Neural progenitor cell (in vitro differentiated cells): ENCODE measurements around the gene CGREF1. TPM values are rescaled to one million over a fixed set of nuclear protein-coding genes. Genes with fewer than 3 reads are reported as not detected.

Experiments used
- DNase-seq: peaks from one replicate; pipeline ENCODE4 v3.0.0-alpha.2; 2016; ENCODE audit warnings: low spot score
- H2AFZ ChIP-seq: fragments of 200-600 bp; sonication (generic); replicated peaks from 2 replicates; pipeline ENCODE4 v1.6.1; 2016; ENCODE audit warnings: antibody characterized with exemption
- H3F3A ChIP-seq: fragments of 200-600 bp; sonication (generic); 2 replicates; pipeline ENCODE4 v1.6.1; 2016; ENCODE audit warnings: antibody characterized with exemption, low read depth
- H3K27ac ChIP-seq: fragments of 200-600 bp; sonication (generic); 2 replicates; pipeline ENCODE4 v1.5.1; 2016; ENCODE audit warnings: mild to moderate bottlenecking
- H3K27me3 ChIP-seq: fragments of 200-600 bp; sonication (generic); 2 replicates; pipeline ENCODE4 v1.6.1; 2016; ENCODE audit warnings: mild to moderate bottlenecking, moderate library complexity
- H3K36me3 ChIP-seq: fragments of 200-600 bp; sonication (generic); 2 replicates; pipeline ENCODE4 v1.5.1; 2016
- H3K4me1 ChIP-seq: fragments of 200-600 bp; sonication (generic); 2 replicates; pipeline ENCODE4 v1.6.1; 2016; ENCODE audit warnings: mixed run types
- H3K4me2 ChIP-seq: fragments of 200-600 bp; sonication (generic); 2 replicates; pipeline ENCODE4 v1.6.1; 2016
- H3K4me3 ChIP-seq: fragments of 200-600 bp; sonication (generic); 2 replicates; pipeline ENCODE4 v1.5.1; 2016
- H3K79me2 ChIP-seq: fragments of 200-600 bp; sonication (generic); 2 replicates; pipeline ENCODE4 v1.6.1; 2016; ENCODE audit warnings: low read depth
- H3K9ac ChIP-seq: fragments of 200-600 bp; sonication (generic); 2 replicates; pipeline ENCODE4 v1.6.1; 2016
- H3K9me3 ChIP-seq: fragments of 200-600 bp; sonication (generic); 2 replicates; pipeline ENCODE4 v1.5.1; 2016; ENCODE audit warnings: low read depth
- H4K20me1 ChIP-seq: fragments of 200-600 bp; sonication (generic); 2 replicates; pipeline ENCODE4 v1.6.1; 2016; ENCODE audit warnings: low read depth
- H3K27ac Mint-ChIP-seq: 3 replicates; pipeline ENCODE4 v1.8.0; 2021; ENCODE audit warnings: mixed read lengths
- H3K27me3 Mint-ChIP-seq: 2 replicates; pipeline ENCODE4 v1.8.0; 2022; ENCODE audit warnings: low read depth, mild to moderate bottlenecking, inconsistent platforms, moderate library complexity, mixed read lengths; ENCODE audit not compliant: insufficient read depth
- H3K36me3 Mint-ChIP-seq: 3 replicates; pipeline ENCODE4 v1.8.0; 2021; ENCODE audit warnings: mixed read lengths
- H3K4me1 Mint-ChIP-seq: 3 replicates; pipeline ENCODE4 v1.8.0; 2021; ENCODE audit warnings: mixed read lengths
- H3K4me3 Mint-ChIP-seq: 3 replicates; pipeline ENCODE4 v1.8.0; 2021; ENCODE audit warnings: mild to moderate bottlenecking, moderate library complexity, mixed read lengths
- H3K9me3 Mint-ChIP-seq: 3 replicates; pipeline ENCODE4 v1.8.0; 2020; ENCODE audit warnings: mixed read lengths
- CTCF ChIP-seq: fragments of 200-600 bp; sonication (generic); IDR thresholded peaks from 2 replicates; pipeline ENCODE4 v1.5.1; 2017; ENCODE audit warnings: antibody characterized with exemption, mild to moderate bottlenecking
- EZH2 ChIP-seq: fragments of 200-600 bp; sonication (generic); IDR thresholded peaks from 2 replicates; pipeline ENCODE4 v1.6.1; 2017; ENCODE audit warnings: antibody characterized with exemption, mild to moderate bottlenecking, moderate library complexity
- EZH2phosphoT487 ChIP-seq: fragments of 200-600 bp; sonication (generic); IDR thresholded peaks from 2 replicates; pipeline ENCODE4 v1.6.1; 2017; ENCODE audit warnings: antibody characterized with exemption
- total RNA-seq: library from RNA; depleted of rRNA; stranded (reverse); fragments of >200 nt; gene quantifications from 2 replicates; pipeline ENCODE4 v1.2.3, GENCODE V29; 2015; ENCODE audit warnings: low replicate concordance

CGREF1 gene
- total RNA-seq, 1 donor from 2014 or later = 3.0 TPM

- H3K4me3 Mint-ChIP-seq = no peak overlapping the region
- no peaks in the 10 kb centered on the region for H3K79me2 ChIP-seq
- peaks cover 6% of the 10 kb centered on the region for H3K27me3 ChIP-seq
- H3K9me3 Mint-ChIP-seq = peaks cover 2% of the 10 kb centered on the region
- no peak overlapping the region for H3K9ac ChIP-seq
- H3K9me3 ChIP-seq = no peaks in the 10 kb centered on the region
- H4K20me1 ChIP-seq = no peaks in the 10 kb centered on the region
- no peaks in the 10 kb centered on the region for H3K36me3 Mint-ChIP-seq
- peaks cover 2% of the 10 kb centered on the region for H3K27me3 Mint-ChIP-seq
- no peak overlapping the region for H3K27ac Mint-ChIP-seq
- no peak overlapping the region for H3K27ac ChIP-seq
- H2AFZ ChIP-seq = no peak overlapping the region
- H3K4me3 ChIP-seq = no peak overlapping the region
- H3K4me1 Mint-ChIP-seq = no peaks in the 10 kb centered on the region
- H3K4me2 ChIP-seq = no peak overlapping the region
- no peaks in the 10 kb centered on the region for H3F3A ChIP-seq
- no peak for TF ChIP-seq EZH2
- TF ChIP-seq EZH2phosphoT487 = no peak
- no peak for TF ChIP-seq CTCF
- DNase-seq = no peak
- no peaks in the 10 kb centered on the region for H3K36me3 ChIP-seq
- no peaks in the 10 kb centered on the region for H3K4me1 ChIP-seq
These were observed 29.0 kb upstream of the CGREF1 start for GRCh38 chr2:27147935-27148334.

- no peaks in the 10 kb centered on the region for H3K4me1 Mint-ChIP-seq
- no peak overlapping the region for H2AFZ ChIP-seq
- H3K4me3 Mint-ChIP-seq = no peak overlapping the region
- H3K36me3 Mint-ChIP-seq = no peaks in the 10 kb centered on the region
- H3K27ac Mint-ChIP-seq = no peak overlapping the region
- H3K9ac ChIP-seq = no peak overlapping the region
- no peak overlapping the region for H3K27ac ChIP-seq
- peaks cover 2% of the 10 kb centered on the region for H3K27me3 Mint-ChIP-seq
- no peak overlapping the region for H3K4me3 ChIP-seq
- H3K4me1 ChIP-seq = no peaks in the 10 kb centered on the region
- peaks cover 12% of the 10 kb centered on the region for H3K27me3 ChIP-seq
- H3K36me3 ChIP-seq = no peaks in the 10 kb centered on the region
- no peaks in the 10 kb centered on the region for H3K79me2 ChIP-seq
- DNase-seq = no peak
- H3F3A ChIP-seq = no peaks in the 10 kb centered on the region
- peaks cover 3% of the 10 kb centered on the region for H3K9me3 Mint-ChIP-seq
- no peaks in the 10 kb centered on the region for H4K20me1 ChIP-seq
- no peak overlapping the region for H3K4me2 ChIP-seq
- H3K9me3 ChIP-seq = no peaks in the 10 kb centered on the region
- TF ChIP-seq EZH2 = no peak
- no peak for TF ChIP-seq CTCF
These were observed 26.8 kb upstream of the CGREF1 start for GRCh38 chr2:27145682-27146081.

- Histone ChIP-seq H3K9ac (no peak overlapping the region), H3K4me3 (no peak overlapping the region), H3K27me3 (peaks cover 12% of the 10 kb centered on the region), H3K27ac (no peak overlapping the region), H3K4me1 (no peaks in the 10 kb centered on the region), H3K36me3 (no peaks in the 10 kb centered on the region), H3K79me2 (no peaks in the 10 kb centered on the region), H2AFZ (no peak overlapping the region), H3K9me3 (no peaks in the 10 kb centered on the region), H4K20me1 (no peaks in the 10 kb centered on the region), H3K4me2 (no peak overlapping the region), H3F3A (no peaks in the 10 kb centered on the region)
- no peak overlapping the region for H3K27ac Mint-ChIP-seq
- peaks cover 3% of the 10 kb centered on the region for H3K9me3 Mint-ChIP-seq
- no peaks in the 10 kb centered on the region for H3K4me1 Mint-ChIP-seq
- TF ChIP-seq CTCF (no peak), EZH2 (no peak), EZH2phosphoT487 (no peak)
- no peak for DNase-seq
- H3K4me3 Mint-ChIP-seq = no peak overlapping the region
- H3K27me3 Mint-ChIP-seq = peaks cover 4% of the 10 kb centered on the region
- H3K36me3 Mint-ChIP-seq = no peaks in the 10 kb centered on the region
These were observed 24.4 kb upstream of the CGREF1 start for GRCh38 chr2:27143285-27143684.

- H3K79me2 ChIP-seq = no peaks in the 10 kb centered on the region
- H3K9me3 ChIP-seq = no peaks in the 10 kb centered on the region
- no peak within 1 kb of the TSS for H3K9ac ChIP-seq
- H3K36me3 ChIP-seq = no peaks in the 10 kb centered on the region
- Mint-ChIP-seq H3K4me1 (no peaks in the 10 kb centered on the region), H3K27ac (no peak within 1 kb of the TSS), H3K9me3 (peaks cover 3% of the 10 kb centered on the region), H3K4me3 (no peak within 1 kb of the TSS), H3K27me3 (peaks cover 5% of the 10 kb centered on the region), H3K36me3 (no peaks in the 10 kb centered on the region)
- no peak within 1 kb of the TSS for H2AFZ ChIP-seq
- TF ChIP-seq EZH2 = no peak
- no peak for TF ChIP-seq EZH2phosphoT487
- TF ChIP-seq CTCF = no peak
- no peaks in the 10 kb centered on the region for H4K20me1 ChIP-seq
- H3K27me3 ChIP-seq = peaks cover 12% of the 10 kb centered on the region
- H3K4me2 ChIP-seq = no peak within 1 kb of the TSS
- H3F3A ChIP-seq = peaks cover 8% of the 10 kb centered on the region
- H3K4me3 ChIP-seq = no peak within 1 kb of the TSS
- no peaks in the 10 kb centered on the region for H3K4me1 ChIP-seq
- no peak for DNase-seq
- no peak within 1 kb of the TSS for H3K27ac ChIP-seq
These were observed 20.4 kb upstream of the CGREF1 start, which contains the start of gene PRR30 for GRCh38 chr2:27139310-27139709. Gene PRR30 (minus strand): TSS chr2:27139410. CDS start chr2:27138329, 1,081 bp downstream.
